Activated CD4-positive, CD25-positive, alpha-beta regulatory T cell (primary cell): Measurements from ENCODE around the gene ANAPC13.

Experiments used
- DNase-seq, 4 experiments: peaks; one replicate each; lab custom pipeline; 2025; lab: John Stamatoyannopoulos, UW

Gene ANAPC13

GRCh38 chr3:134482622-134483021 is 3.2 kb downstream of the ANAPC13 start:
- DNase-seq = no peak

- no peak for DNase-seq
Measured at GRCh38 chr3:134481166-134481565, 4.6 kb downstream of the ANAPC13 start.

GRCh38 chr3:134480546-134480945 is 5.2 kb downstream of the ANAPC13 start:
- DNase-seq = no peak

- DNase-seq = no peak
Measured at GRCh38 chr3:134477938-134478337, 7.8 kb downstream of the ANAPC13 start.

GRCh38 chr3:134477002-134477401 is 8.8 kb downstream of the ANAPC13 start:
- DNase-seq = no peak

GRCh38 chr3:134476306-134476705 is 9.5 kb downstream of the ANAPC13 start:
- DNase-seq = no peak

GRCh38 chr3:134474956-134475355 is 10.8 kb downstream of the ANAPC13 start:
- no peak for DNase-seq

GRCh38 chr3:134473868-134474546 is 11.8 kb downstream of the ANAPC13 start:
- peak; percentile 45 to 77 (median 64) for DNase-seq

GRCh38 chr3:134472831-134473230 is 13.0 kb downstream of the ANAPC13 start:
- no peak for DNase-seq

- DNase-seq = no peak
Measured at GRCh38 chr3:134471521-134472193, 14.1 kb downstream of the ANAPC13 start.

GRCh38 chr3:134468519-134468918 is 17.3 kb downstream of the ANAPC13 start:
- DNase-seq = no peak

- no peak for DNase-seq
Measured at GRCh38 chr3:134466331-134466730, 19.5 kb downstream of the ANAPC13 start.

GRCh38 chr3:134464689-134465365 is 21.0 kb downstream of the ANAPC13 start:
- DNase-seq = no peak

GRCh38 chr3:134464064-134464688 is 21.6 kb downstream of the ANAPC13 start:
- no peak for DNase-seq

- no peak for DNase-seq
Measured at GRCh38 chr3:134463676-134464063, 22.1 kb downstream of the ANAPC13 start.

- no peak for DNase-seq
Measured at GRCh38 chr3:134462331-134462941, 23.3 kb downstream of the ANAPC13 start.

GRCh38 chr3:134460965-134461364 is 24.8 kb downstream of the ANAPC13 start:
- DNase-seq = no peak

- DNase-seq = no peak
Measured at GRCh38 chr3:134459562-134459961, 26.2 kb downstream of the ANAPC13 start.

- DNase-seq = no peak
Measured at GRCh38 chr3:134458406-134458945, 27.3 kb downstream of the ANAPC13 start.

GRCh38 chr3:134457376-134458074 is 28.3 kb downstream of the ANAPC13 start:
- DNase-seq = no peak

GRCh38 chr3:134453631-134454030 is 32.2 kb downstream of the ANAPC13 start:
- DNase-seq = no peak
